Measurements from ENCODE around the gene SYCP2L. TPM values are rescaled to one million over a fixed set of nuclear protein-coding genes. Genes with fewer than 3 reads are reported as not detected.
"Not testable (repeated sequence)": the region's sequence is repeated elsewhere in the genome, so short reads cannot be mapped to it uniquely, and the experiment has no call there.

SYCP2L gene
- total RNA-seq, 3 donors from 2014 or later: 0.12 to 0.57 TPM; not detected in 1

DNA sequence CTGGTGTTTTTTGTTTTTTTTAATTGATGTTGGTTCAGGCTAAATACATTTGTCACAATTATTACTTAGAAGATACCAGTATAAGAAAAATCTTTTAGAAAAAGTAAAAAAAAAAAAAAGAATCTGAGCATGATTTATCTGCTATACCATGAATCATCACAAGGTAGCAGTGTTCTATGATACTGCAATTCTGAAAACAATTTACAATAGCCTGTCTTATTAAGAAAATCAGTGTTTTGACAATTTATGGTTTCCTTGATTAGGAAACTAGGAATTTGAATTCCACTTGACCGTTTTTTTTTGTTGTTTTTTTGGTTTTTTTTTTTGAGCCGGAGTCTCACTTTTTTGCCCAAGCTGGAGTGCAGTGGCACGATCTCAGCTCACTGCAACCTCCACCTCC is 39.2 kb upstream of the SYCP2L start:
- ATAC-seq (no peak), DNase-seq (no peak)
- Histone ChIP-seq H3K4me1 (ENCODE audit: low read depth) (no peaks in the 10 kb centered on the region), H3K9me3 (no peaks in the 10 kb centered on the region), H3K36me3 (ENCODE audit: low read depth) (no peaks in the 10 kb centered on the region), H3K4me3 (no peak overlapping the region)
- no peak for TF ChIP-seq CTCF (IDR thresholded peaks at IDR 0.05)
- intact Hi-C loops (cut with DNase I, micrococcal nuclease): no loop called here

DNA sequence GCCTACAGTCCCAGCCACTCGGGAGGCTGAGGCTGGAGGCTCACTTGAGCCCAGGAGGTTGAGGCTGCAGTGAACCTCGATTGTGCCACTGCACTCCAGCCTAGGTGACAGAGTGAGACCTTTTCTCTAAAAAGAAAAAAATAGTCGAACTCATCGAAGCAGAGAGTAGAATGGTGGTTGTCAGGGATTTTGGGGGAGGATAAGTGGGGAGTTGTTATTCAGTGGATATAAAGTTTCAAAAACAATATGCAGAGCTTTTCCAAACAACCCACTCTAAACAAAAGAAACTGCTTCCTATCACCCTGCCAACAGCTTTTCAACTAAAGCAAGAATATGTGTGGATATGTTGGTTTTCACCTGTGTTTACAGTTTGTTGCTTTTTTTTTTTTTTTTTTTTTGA is 37.0 kb upstream of the SYCP2L start:
- intact Hi-C loops (cut with DNase I, micrococcal nuclease): no loop called here
- H3K4me1 ChIP-seq (ENCODE audit: low read depth): no peaks in the 10 kb centered on the region
- no peaks in the 10 kb centered on the region for H3K36me3 ChIP-seq (ENCODE audit: low read depth)
- H3K4me3 ChIP-seq: no peak overlapping the region
- DNase-seq (no peak), ATAC-seq (no peak)
- TF ChIP-seq CTCF (IDR thresholded peaks at IDR 0.05): no peak
- peaks cover 13% of the 10 kb centered on the region for H3K9me3 ChIP-seq

DNA sequence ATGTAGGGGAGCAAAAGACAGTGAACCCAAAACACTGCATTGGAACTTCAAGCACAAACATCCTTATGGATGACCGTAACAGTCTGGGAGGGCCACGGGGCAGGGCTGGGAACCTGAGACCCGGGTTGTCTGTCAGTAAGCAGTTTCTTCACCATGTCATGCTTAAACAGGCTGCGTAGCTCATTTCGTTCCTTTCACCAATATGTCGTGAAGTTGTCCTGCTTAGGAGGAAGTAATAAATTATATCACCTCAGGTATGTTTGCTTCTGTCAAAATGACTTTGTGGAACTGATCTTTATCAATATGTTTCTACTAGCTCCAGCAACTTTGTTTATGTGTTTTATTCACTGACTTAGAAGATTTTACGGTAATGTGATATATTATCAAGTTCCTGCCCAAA is 36.1 kb upstream of the SYCP2L start:
- no peak overlapping the region for H3K4me3 ChIP-seq
- no peak for ATAC-seq

GRCh38 chr6:10852361-10852960 is 34.4 kb upstream of the SYCP2L start:
- ATAC-seq: no peak
- no peaks in the 10 kb centered on the region for H3K4me1 ChIP-seq (ENCODE audit: low read depth)
- intact Hi-C loops (cut with DNase I, micrococcal nuclease): no loop called here

More for the DNA sequence above, 36.1 kb upstream of the SYCP2L start:
- DNase-seq: no peak
- H3K4me1 ChIP-seq (ENCODE audit: low read depth): no peaks in the 10 kb centered on the region
- no peak for TF ChIP-seq CTCF (IDR thresholded peaks at IDR 0.05)
- intact Hi-C loops (cut with DNase I, micrococcal nuclease): no loop called here
- no peaks in the 10 kb centered on the region for H3K36me3 ChIP-seq (ENCODE audit: low read depth)
- H3K9me3 ChIP-seq: peaks cover 14% of the 10 kb centered on the region

GRCh38 chr6:10853849-10854300 is 33.0 kb upstream of the SYCP2L start:
- peaks cover 14% of the 10 kb centered on the region for H3K9me3 ChIP-seq
- H3K4me3 ChIP-seq; DNase-seq; intact Hi-C loops (cut with DNase I, micrococcal nuclease); H3K36me3 ChIP-seq (ENCODE audit: low read depth); ATAC-seq; H3K4me1 ChIP-seq (ENCODE audit: low read depth): not testable (repeated sequence)

More at GRCh38 chr6:10852361-10852960, 34.4 kb upstream of the SYCP2L start:
- Histone ChIP-seq H3K9me3 (peaks cover 14% of the 10 kb centered on the region), H3K36me3 (ENCODE audit: low read depth) (no peaks in the 10 kb centered on the region), H3K4me3 (no peak overlapping the region)
- DNase-seq: no peak
- TF ChIP-seq CTCF (IDR thresholded peaks at IDR 0.05): no peak

GRCh38 chr6:10854922-10855632 is 31.8 kb upstream of the SYCP2L start:
- TF ChIP-seq CTCF (IDR thresholded peaks at IDR 0.05): no peak
- no peak for ATAC-seq
- peaks cover 14% of the 10 kb centered on the region for H3K9me3 ChIP-seq
- H3K4me3 ChIP-seq: no peak overlapping the region
- no peaks in the 10 kb centered on the region for H3K4me1 ChIP-seq (ENCODE audit: low read depth)
- DNase-seq: no peak
- intact Hi-C loops (cut with DNase I, micrococcal nuclease): no loop called here
- H3K36me3 ChIP-seq (ENCODE audit: low read depth): no peaks in the 10 kb centered on the region
